Activated CD8-positive, alpha-beta T cell treated with anti-CD3 and anti-CD28 coated beads for 36 hours (primary cell): ENCODE data around the gene CALY. TPM values are rescaled to one million over a fixed set of nuclear protein-coding genes. Genes with fewer than 3 reads are reported as not detected.

ENCODE experiments used
- ATAC-seq: fragments of 200-7000 bp; cut with Tn5 transposase; one replicate; pipeline ENCODE4 v1.10.0; 2021; ENCODE audit warnings: mild to moderate bottlenecking, moderate library complexity
- CTCF ChIA-PET: fragments of 350-600 bp; sonication (Branson Sonifier 250); formaldehyde crosslinking; loops from one replicate; lab custom pipeline; 2021; ENCODE audit warnings: antibody characterized with exemption; lab: Charles Lee
- POLR2A ChIA-PET: fragments of 350-600 bp; sonication (Branson Sonifier 250); formaldehyde crosslinking; loops from one replicate; lab custom pipeline; 2021; ENCODE audit warnings: antibody characterized with exemption; lab: Charles Lee
- DNase-seq: peaks from one replicate; pipeline ENCODE4 v3.0.0-alpha.2; 2020
- H3K27ac Mint-ChIP-seq: one replicate; pipeline ENCODE4 v1.8.0; 2021; ENCODE audit warnings: mild to moderate bottlenecking, mixed read lengths
- H3K27me3 Mint-ChIP-seq: one replicate; pipeline ENCODE4 v1.8.0; 2021; ENCODE audit warnings: mixed read lengths
- H3K36me3 Mint-ChIP-seq: one replicate; pipeline ENCODE4 v1.8.0; 2021; ENCODE audit warnings: low read depth, mixed read lengths
- H3K4me1 Mint-ChIP-seq: one replicate; pipeline ENCODE4 v1.8.0; 2021; ENCODE audit warnings: low read depth, mixed read lengths
- H3K4me3 Mint-ChIP-seq: one replicate; pipeline ENCODE4 v1.8.0; 2021; ENCODE audit warnings: mild to moderate bottlenecking, moderate library complexity, mixed read lengths
- H3K9me3 Mint-ChIP-seq: one replicate; pipeline ENCODE4 v1.8.0; 2021; ENCODE audit warnings: mixed read lengths
- intact Hi-C: fragments of 100-400 bp; cut with micrococcal nuclease; formaldehyde crosslinking; loops from one replicate; pipeline ENCODE4 v1.10.0; 2022
- total RNA-seq, 2 experiments: library from RNA; stranded (reverse); gene quantifications; one replicate each; pipeline ENCODE4 v1.2.3, GENCODE V29; 2021
- TF ChIP-seq, protein P1 (sequence below): fragments of 200-600 bp; IDR thresholded peaks from one replicate; pipeline ENCODE4 v1.8.0; 2022; ENCODE audit warnings: antibody characterized with exemption, mild to moderate bottlenecking

Gene CALY
- total RNA-seq, 2 experiments from 2014 or later = not detected

DNA sequence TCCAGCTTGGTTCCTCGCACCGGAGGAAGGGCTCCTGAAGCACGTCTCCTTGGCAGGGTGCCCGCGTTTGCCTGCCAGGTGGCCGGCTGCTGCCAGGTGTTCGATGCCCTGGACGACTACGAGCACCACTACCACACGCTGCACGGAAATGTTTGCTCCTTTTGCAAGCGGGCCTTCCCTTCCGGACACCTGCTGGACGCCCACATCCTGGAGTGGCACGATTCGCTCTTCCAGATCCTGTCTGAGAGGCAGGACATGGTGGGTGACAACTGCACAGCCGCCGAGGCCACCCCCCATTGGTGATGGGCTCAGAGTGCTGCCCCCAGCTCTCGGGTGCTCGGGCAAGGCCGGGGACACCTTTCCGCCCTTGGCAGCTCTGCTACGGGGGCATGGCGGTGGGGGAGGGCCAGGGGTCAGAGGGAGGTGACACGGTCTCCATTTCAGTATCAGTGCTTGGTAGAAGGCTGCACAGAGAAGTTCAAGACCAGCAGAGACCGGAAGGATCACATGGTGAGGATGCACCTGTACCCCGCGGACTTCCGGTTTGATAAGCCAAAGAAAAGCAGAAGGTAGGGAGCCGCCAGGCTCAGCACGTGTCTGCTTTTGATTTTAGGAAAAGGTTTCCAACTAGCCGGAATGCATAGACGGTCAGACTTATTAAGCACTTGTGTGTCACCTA, 26.8 kb downstream of the CALY start:
- Mint-ChIP-seq H3K27ac (peak overlapping the region; percentile 34), H3K4me3 (peak overlapping the region; percentile 95), H3K27me3 (no peaks in the 10 kb centered on the region), H3K4me1 (peaks cover 21% of the 10 kb centered on the region), H3K9me3 (no peaks in the 10 kb centered on the region), H3K36me3 (peaks cover 9% of the 10 kb centered on the region)
- ATAC-seq = no peak
- ChIA-PET CTCF (interaction anchor here (1.4 kb wide), 1 partner anchor 20 kb away, joined by 3 read pairs; no protein-coding TSS in a partner anchor), POLR2A (interaction anchor here (0.9 to 1.7 kb wide), 3 partner anchors 15 to 31 kb away, joined by 4 to 5 read pairs (median 4); no protein-coding TSS in a partner anchor)
- TF ChIP-seq, protein P1, sequence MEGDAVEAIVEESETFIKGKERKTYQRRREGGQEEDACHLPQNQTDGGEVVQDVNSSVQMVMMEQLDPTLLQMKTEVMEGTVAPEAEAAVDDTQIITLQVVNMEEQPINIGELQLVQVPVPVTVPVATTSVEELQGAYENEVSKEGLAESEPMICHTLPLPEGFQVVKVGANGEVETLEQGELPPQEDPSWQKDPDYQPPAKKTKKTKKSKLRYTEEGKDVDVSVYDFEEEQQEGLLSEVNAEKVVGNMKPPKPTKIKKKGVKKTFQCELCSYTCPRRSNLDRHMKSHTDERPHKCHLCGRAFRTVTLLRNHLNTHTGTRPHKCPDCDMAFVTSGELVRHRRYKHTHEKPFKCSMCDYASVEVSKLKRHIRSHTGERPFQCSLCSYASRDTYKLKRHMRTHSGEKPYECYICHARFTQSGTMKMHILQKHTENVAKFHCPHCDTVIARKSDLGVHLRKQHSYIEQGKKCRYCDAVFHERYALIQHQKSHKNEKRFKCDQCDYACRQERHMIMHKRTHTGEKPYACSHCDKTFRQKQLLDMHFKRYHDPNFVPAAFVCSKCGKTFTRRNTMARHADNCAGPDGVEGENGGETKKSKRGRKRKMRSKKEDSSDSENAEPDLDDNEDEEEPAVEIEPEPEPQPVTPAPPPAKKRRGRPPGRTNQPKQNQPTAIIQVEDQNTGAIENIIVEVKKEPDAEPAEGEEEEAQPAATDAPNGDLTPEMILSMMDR = no peak
- no peak for DNase-seq
- intact Hi-C loops = no loop called here

DNA sequence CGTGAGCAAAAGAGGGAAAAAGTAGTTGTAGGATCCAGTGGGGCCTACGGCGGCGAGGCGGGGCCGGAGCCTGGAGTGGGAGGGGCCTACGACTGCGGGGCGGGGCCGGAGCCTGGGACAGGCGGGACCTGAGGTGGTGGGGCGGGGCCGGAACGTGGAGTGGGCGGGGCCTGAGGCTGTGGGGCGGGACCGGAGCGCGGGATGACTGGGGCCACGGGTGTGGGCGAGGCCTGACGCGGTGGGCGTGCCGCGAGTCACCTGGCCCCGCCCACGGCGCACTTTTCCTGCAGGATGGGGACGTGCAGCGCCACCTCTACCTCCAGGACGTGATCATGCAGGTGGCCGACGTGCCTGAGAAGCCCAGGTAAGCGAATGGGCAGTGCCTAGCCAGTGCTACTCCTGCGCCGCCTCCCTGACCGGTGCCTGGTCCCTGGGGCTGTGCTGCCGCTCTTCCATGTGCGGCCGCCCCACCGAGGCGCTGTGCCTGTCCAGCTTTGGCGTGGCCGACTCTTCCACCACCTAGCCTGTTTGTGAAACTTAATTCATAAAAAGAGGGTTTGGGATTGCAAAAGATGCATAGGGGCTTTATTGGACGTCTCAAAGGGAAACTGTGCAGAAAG, 27.5 kb downstream of the CALY start:
- H3K36me3 Mint-ChIP-seq = peaks cover 9% of the 10 kb centered on the region
- intact Hi-C loops = no loop called here
- TF ChIP-seq, protein P1 = no peak
- H3K9me3 Mint-ChIP-seq = no peaks in the 10 kb centered on the region
- ATAC-seq (peak; percentile 92), DNase-seq (peak; percentile 95)
- peaks cover 24% of the 10 kb centered on the region for H3K4me1 Mint-ChIP-seq
- peak overlapping the region; percentile 86 for H3K27ac Mint-ChIP-seq
- H3K27me3 Mint-ChIP-seq = no peaks in the 10 kb centered on the region
- H3K4me3 Mint-ChIP-seq = peak overlapping the region; percentile 95
- CTCF ChIA-PET = no interaction called here
- POLR2A ChIA-PET = interaction anchor here (0.9 to 1.7 kb wide), 2 partner anchors 20 to 31 kb away, joined by 4 read pairs; no protein-coding TSS in a partner anchor

- TF ChIP-seq, protein P1 = no peak
- DNase-seq = peak; percentile 88
- peak within 1 kb of the TSS; percentile 95 for H3K4me3 Mint-ChIP-seq
- peaks cover 29% of the 10 kb centered on the region for H3K4me1 Mint-ChIP-seq
- peak; percentile 72 for ATAC-seq
- ChIA-PET CTCF (interaction anchor here (0.7 to 2.9 kb wide), 24 partner anchors 9 to 208 kb away, joined by 3 to 22 read pairs (median 5); partner anchors contain the start of gene ADAM8), POLR2A (interaction anchor here (1.0 to 2.0 kb wide), 4 partner anchors 21 to 49 kb away, joined by 4 to 8 read pairs (median 6); no protein-coding TSS in a partner anchor)
- intact Hi-C loops = no loop called here
- H3K36me3 Mint-ChIP-seq = peaks cover 9% of the 10 kb centered on the region
- H3K9me3 Mint-ChIP-seq = no peaks in the 10 kb centered on the region
- H3K27me3 Mint-ChIP-seq = no peaks in the 10 kb centered on the region
- peak within 1 kb of the TSS; percentile 98 for H3K27ac Mint-ChIP-seq
Observed at GRCh38 chr10:133308421-133309099, 28.1 kb downstream of the CALY start, which contains the start of the genes TUBGCP2 and ZNF511. TSS of gene TUBGCP2 (minus strand) at chr10:133308872. CDS start at chr10:133302941, 5,931 bp downstream. TSS of gene ZNF511 (plus strand) at chr10:133308914. CDS start at chr10:133308944, 30 bp downstream.

DNA sequence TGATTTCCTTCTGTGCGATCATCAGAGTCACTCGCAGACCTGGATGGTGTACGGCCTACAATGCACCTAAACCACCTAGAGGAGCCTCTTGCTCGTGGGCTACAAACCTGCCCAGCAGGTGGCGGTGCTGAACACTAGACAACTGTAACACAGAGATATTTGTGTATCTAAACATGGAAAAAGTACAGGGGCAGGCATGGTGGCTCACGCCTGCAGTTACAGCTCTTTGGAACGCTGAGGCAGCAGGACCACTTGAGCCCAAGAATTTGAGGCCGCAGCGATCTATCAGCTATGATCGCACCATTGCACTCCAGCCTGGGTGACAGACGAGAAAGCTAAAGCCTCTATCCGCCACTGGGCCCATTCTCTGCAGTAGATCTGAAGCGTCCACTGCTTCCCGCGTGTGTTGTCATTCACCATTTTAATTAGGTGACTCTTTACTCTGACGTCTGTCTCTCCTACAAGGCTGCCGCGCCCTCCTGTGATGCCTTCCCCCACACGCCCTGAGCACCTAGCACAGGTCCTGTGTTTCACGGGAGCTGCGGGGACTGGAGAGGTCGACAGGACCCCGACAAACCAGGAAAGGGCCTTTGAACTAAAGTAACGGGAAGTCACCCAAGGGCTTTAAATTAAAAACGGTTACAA, 28.8 kb downstream of the CALY start:
- Mint-ChIP-seq H3K9me3 (no peaks in the 10 kb centered on the region), H3K4me3 (peak overlapping the region; percentile 95), H3K4me1 (peaks cover 29% of the 10 kb centered on the region), H3K27me3 (no peaks in the 10 kb centered on the region), H3K27ac (peak overlapping the region; percentile 98), H3K36me3 (peaks cover 9% of the 10 kb centered on the region)
- CTCF ChIA-PET = interaction anchor here (0.7 to 2.9 kb wide), 25 partner anchors 9 to 209 kb away, joined by 3 to 22 read pairs (median 5); partner anchors contain the start of gene ADAM8
- POLR2A ChIA-PET = interaction anchor here (0.9 to 2.0 kb wide), 6 partner anchors 13 to 50 kb away, joined by 3 to 8 read pairs (median 4); no protein-coding TSS in a partner anchor
- TF ChIP-seq, protein P1 = peak; percentile 91
- ATAC-seq = peak; percentile 60
- intact Hi-C loops = no loop called here
- peak; percentile 97 for DNase-seq
